DMS 273 (cell line): ENCODE measurements around the gene BANF1.
"Not testable (repeated sequence)": the region's sequence is repeated elsewhere in the genome, so short reads cannot be mapped to it uniquely, and the experiment has no call there.

Source experiments
- DNase-seq: peaks from one replicate; lab custom pipeline; 2025; ENCODE audit not compliant: unreplicated experiment; lab: John Stamatoyannopoulos, UW

Gene BANF1

GRCh38 chr11:66011239-66011784 lies 9.0 kb downstream of the BANF1 start:
- no peak for DNase-seq

- no peak for DNase-seq
Observed at GRCh38 chr11:66011785-66012303, 9.5 kb downstream of the BANF1 start, which contains the start of gene CST6. CST6 (plus strand) TSS chr11:66012008; CDS start chr11:66012045, 37 bp downstream.

GRCh38 chr11:66012371-66012945 lies 10.2 kb downstream of the BANF1 start:
- no peak for DNase-seq

- no peak for DNase-seq
Observed at GRCh38 chr11:66012946-66013761, 10.9 kb downstream of the BANF1 start.

- DNase-seq = no peak
Observed at GRCh38 chr11:66013762-66014100, 11.4 kb downstream of the BANF1 start.

- peak; percentile 52 for DNase-seq
Observed at GRCh38 chr11:66014804-66015453, 12.6 kb downstream of the BANF1 start.

- peak; percentile 63 for DNase-seq
Observed at GRCh38 chr11:66015454-66015881, 13.2 kb downstream of the BANF1 start.

GRCh38 chr11:66015936-66016792 lies 13.9 kb downstream of the BANF1 start:
- peak; percentile 90 for DNase-seq

- DNase-seq = no peak
Observed at GRCh38 chr11:66016793-66017177, 14.5 kb downstream of the BANF1 start.

GRCh38 chr11:66017321-66017720 lies 15.0 kb downstream of the BANF1 start:
- no peak for DNase-seq

GRCh38 chr11:66020212-66020611 lies 17.9 kb downstream of the BANF1 start:
- DNase-seq = no peak

GRCh38 chr11:66020618-66021357 lies 18.5 kb downstream of the BANF1 start:
- no peak for DNase-seq

GRCh38 chr11:66022401-66023185 lies 20.3 kb downstream of the BANF1 start:
- DNase-seq = peak; percentile 86

- not testable (repeated sequence) for DNase-seq
Observed at GRCh38 chr11:66023186-66023440, 20.8 kb downstream of the BANF1 start.

GRCh38 chr11:66026017-66026529 lies 23.8 kb downstream of the BANF1 start, which contains the start of gene CATSPER1:
CATSPER1 (minus strand) TSS chr11:66026479; CDS start chr11:66026379, 100 bp downstream.
- no peak for DNase-seq

GRCh38 chr11:66032957-66033735 lies 30.8 kb downstream of the BANF1 start:
- peak; percentile 16 for DNase-seq

GRCh38 chr11:66035653-66036333 lies 33.5 kb downstream of the BANF1 start:
- DNase-seq = peak; percentile 50

GRCh38 chr11:66036334-66036710 lies 34.0 kb downstream of the BANF1 start:
- DNase-seq = no peak
